ENCODE measurements around the gene MKRN2OS.
"Not testable (repeated sequence)": the region's sequence is repeated elsewhere in the genome, so short reads cannot be mapped to it uniquely, and the experiment has no call there.

Gene MKRN2OS

DNA sequence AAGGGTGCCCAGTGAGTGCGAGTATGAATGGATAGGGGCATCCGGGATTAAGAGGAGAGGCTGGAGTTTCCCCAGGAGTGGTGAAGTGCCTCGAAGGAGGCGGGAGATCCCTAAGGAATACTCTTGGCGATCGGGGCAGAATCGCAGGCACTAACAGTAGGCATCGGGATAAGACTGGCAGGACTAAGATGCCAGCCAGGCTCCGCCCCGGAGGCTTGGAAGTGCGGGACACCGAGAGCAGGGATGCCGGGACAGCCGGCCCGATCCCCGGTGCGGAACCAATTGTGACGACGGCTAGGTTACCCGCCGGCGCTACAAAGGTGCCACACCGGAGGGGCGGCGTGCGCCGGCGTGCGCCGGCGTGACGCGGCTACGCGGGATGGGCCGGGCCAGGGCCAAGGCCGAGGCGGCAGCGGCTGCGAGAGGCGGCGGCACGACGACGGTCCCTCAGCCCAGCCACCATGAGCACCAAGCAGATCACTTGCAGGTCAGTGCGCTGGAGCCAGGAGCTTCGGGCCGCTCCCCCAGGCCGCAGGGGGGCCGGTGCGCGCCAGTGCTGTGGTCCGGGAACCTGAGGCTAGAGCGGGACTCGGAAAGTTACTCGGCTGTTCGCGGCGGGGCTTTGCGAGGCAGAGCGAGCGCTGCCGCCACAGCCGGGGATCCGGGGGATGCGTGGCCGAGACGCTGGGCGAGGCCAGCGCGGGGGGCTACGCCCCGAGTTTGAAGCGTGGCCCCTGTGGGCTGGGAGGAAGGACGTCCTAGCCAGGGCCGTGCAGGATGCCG is 11.6 kb upstream of the MKRN2OS start, which contains the start of gene MKRN2:
TSS of gene MKRN2 (plus strand) at position 398 of the 783 bp plus-strand sequence. CDS start at position 462, 64 bp downstream.
- TF ChIP-seq POLR2A (IDR thresholded peaks at IDR 0.05; ENCODE audit: low read length) (peak; percentile 97), GATA1 (IDR thresholded peaks at IDR 0.05; ENCODE audit: low read depth, low read length) (no peak)
- DNase-seq, result peak; percentile 93 to 96

DNA sequence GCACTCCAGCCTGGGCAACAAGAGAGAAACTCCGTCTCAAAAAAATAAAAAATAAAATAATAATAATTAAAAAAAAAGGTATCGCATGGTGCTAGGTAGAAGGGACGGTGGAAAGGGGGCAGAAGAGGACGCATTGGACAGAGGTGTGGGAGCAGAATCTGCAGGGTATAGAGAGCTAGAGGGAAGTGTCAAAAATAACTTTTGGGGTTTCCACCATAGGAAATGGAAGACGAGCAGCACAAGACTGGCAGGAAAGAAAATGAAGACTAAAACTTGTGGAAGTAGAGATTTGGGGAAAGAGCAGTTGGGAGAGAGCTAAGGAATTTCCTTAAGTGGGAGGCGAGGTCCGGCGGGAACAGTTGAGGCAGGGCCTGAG is 11.0 kb upstream of the MKRN2OS start:
- TF ChIP-seq POLR2A (IDR thresholded peaks at IDR 0.05; ENCODE audit: low read length) (no peak), GATA1 (IDR thresholded peaks at IDR 0.05; ENCODE audit: low read depth, low read length) (no peak)
- no peak for DNase-seq

DNA sequence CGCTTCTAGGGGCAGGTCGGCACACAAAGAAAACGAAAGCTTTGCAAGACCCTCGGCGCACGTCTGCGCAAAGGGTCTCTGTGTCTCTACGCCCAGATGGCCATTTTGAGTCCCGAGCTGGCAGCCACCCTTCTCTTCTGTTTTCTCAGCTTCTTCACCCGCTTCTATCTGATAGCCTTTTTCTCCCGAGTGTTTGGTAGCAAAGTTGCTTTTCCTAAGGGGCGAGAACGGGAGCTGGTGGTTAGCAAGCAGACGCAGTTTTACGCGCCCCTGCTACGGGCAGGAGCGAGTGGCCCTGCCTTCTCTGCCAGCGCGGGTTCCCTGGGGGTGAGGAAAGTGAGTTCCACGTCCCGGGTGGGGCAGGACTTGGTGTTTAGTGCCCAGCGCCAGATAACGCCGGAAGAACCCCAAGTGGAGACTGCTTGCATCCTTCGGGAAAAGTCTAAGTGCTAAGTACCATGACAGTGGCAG is 8.7 kb upstream of the MKRN2OS start:
- peak; percentile 71 to 72 for DNase-seq
- no peak for TF ChIP-seq GATA1 (IDR thresholded peaks at IDR 0.05; ENCODE audit: low read depth, low read length)
- peak; percentile 65 for TF ChIP-seq POLR2A (IDR thresholded peaks at IDR 0.05; ENCODE audit: low read length)

DNA sequence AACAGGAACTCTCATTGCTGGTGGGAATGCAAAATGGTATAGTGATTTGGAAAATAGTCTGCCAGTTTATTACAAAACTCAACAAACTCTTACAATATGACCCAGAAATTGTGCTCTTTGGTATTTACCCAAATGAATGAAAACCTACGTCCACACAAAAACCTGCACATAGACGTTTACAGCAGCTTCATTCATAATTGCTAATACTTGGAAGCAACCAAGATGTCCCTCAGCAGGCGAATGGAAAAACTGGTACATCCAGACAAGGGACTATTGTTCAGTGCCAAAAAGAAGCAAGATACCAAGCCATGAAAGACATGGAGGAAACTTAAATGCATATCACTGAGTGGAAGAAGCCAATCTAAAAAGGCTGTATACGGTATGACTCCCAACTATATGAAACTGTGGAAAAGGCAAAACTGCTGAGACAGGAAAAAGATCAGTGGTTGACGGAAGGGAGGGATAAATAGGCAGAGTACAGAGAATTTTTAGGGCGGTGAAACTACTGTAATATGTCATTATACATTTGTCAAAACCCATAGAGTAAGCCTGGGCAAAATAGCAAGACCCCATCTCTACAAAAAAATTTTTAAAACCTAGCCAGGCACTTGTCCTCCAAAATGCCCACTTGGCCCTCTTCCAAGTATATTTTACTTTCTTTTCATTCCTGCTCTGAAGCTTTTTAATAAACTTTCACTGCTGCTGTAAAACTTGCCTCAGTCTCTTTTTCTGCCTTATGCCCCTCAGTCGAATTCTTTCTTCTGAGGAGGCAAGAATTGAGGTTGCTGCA is 4.9 kb upstream of the MKRN2OS start:
- no peak for TF ChIP-seq POLR2A (IDR thresholded peaks at IDR 0.05; ENCODE audit: low read length)
- no peak for TF ChIP-seq GATA1 (IDR thresholded peaks at IDR 0.05; ENCODE audit: low read depth, low read length)
- DNase-seq, result no peak

DNA sequence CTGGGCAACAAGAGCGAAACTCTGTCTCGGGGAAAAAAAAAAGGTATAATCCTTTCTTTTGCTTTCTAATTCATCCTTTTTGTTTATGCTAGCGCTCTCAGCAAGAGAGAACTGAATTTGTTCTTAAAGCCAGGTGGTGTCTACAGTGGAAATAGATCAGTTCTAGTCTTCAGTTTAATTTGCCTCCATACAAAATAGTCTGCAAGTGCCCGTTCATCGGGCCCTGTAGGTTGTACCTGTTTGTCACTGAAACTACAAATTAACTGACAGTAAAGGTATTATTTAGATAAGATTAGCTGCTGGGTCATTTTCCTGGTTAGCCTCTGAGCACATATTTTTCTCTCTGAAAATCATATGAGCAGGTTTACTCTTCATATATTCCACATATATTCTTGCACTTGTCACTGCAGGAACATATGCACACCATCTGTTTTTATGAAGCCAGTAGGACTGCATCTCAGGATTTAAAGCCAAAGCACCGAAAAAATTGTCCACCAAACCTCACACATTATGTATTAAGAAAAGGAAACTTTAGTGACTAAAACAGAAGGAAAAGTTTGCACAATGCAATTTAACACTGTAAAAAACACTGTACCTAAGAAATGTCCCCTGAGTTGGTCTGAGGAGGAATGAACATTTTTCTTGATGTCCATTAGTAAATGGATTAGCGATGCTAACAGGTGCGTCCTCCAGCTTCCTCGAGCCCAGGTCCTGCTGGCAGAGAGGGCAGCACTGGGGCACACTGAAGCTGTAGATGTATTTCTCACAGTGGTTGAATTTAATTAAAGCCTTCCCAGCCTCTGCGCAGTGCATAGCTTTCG is 437 bp downstream of the MKRN2OS start:
- DNase-seq, result no peak
- no peak for TF ChIP-seq GATA1 (IDR thresholded peaks at IDR 0.05; ENCODE audit: low read depth, low read length)
- no peak for TF ChIP-seq POLR2A (IDR thresholded peaks at IDR 0.05; ENCODE audit: low read length)

DNA sequence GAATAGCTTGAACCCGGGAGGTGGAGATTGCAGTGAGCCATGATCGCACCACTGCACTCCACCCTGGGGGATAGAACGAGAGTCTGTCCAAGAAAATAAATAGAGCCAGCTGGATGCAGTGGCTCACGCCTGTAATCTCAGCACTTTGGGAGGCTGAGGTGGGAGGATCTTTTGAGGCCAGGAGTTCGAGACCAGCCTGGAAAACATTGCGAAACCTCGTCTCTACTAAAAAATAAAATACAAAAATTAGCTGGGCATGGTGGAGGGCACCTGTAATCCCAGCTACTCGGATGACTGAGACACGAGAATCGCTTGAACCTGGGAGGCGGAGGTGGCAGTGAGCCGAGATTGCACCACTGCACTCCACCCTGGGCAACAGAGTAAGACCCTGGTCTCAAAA is 1.8 kb downstream of the MKRN2OS start:
- not testable (repeated sequence) for DNase-seq

DNA sequence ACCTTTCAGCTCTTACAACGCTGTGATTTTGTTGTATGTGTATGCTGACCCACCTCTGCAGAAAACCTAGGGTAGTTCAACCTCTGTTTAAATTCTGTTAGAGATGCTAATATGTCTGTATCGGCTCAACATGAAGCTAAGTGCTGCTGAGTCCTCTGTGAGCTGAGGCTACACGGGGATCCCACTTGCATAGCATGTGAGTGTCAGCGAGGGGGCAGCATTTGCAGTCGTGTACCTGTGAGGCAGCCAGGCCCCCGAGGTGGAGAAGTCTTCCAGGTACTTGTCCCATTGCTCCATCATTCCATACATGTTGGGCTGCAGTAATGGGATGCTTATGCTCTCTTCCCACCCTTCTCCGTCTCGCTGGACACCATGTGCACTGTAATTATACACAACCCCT is 3.7 kb downstream of the MKRN2OS start:
- DNase-seq, result peak in 1 of 2 experiments; percentile 22
- TF ChIP-seq POLR2A (IDR thresholded peaks at IDR 0.05; ENCODE audit: low read length), result no peak
- no peak for TF ChIP-seq GATA1 (IDR thresholded peaks at IDR 0.05; ENCODE audit: low read depth, low read length)

DNA sequence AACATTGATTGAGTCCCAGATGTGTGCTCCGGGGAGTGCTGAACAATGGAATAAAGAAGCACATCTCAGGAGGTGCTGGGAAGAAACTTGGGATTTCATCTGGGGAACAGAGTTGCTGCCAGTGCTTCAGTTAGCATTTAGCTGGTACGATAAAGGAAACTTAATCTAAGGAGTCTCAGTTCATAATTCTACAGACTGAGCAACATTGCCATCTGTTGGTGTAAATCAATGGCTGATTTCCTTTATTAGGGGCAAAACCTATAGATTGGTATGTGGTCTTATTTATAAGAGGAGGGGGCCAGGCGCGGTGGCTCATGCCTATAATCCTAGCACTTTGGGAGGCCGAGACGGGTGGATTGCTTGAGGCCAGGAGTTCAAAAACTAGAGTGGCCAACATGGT is 8.9 kb downstream of the MKRN2OS start:
- no peak for TF ChIP-seq GATA1 (IDR thresholded peaks at IDR 0.05; ENCODE audit: low read depth, low read length)
- no peak for TF ChIP-seq POLR2A (IDR thresholded peaks at IDR 0.05; ENCODE audit: low read length)
- DNase-seq, result no peak

DNA sequence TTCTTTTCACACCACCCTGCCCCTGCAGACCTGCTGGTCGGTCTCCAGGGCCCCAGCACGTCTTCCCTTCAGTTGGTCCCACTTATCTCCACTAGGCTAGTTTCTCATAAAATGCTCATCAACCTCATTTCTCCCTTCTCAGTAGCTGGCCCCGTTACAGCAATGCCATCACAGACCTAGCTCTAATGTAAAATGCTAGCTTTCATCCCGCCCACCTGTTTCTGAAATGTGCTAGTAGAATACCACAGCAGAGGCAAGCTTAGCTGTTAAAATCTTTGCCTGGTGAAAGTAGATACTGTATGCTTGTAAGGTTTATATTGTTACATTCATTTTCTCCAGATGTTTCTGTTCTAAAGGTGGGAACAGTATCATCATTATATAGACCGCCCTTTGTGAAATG is 13.1 kb downstream of the MKRN2OS start:
- TF ChIP-seq POLR2A (IDR thresholded peaks at IDR 0.05; ENCODE audit: low read length) (no peak), GATA1 (IDR thresholded peaks at IDR 0.05; ENCODE audit: low read depth, low read length) (no peak)
- DNase-seq, result no peak

DNA sequence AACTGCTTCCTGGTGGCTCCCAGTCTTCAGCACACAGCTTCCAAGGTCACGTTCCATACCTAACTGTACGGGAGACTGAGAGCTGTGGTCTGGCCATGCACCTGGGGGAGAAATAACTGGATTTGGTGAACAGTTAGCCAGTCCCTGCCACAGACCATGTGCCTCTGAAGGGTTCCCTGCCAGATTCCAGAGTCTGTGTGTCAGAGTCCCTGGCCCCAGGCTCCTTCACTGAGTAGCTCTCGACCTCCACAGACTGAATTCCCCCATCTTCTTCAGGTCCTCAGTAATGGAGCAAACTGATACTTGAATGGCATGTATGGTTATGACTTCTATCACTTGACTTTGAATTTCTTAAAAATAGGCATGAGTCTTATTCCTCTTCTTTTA is 17.5 kb downstream of the MKRN2OS start:
- TF ChIP-seq POLR2A (IDR thresholded peaks at IDR 0.05; ENCODE audit: low read length) (no peak), GATA1 (IDR thresholded peaks at IDR 0.05; ENCODE audit: low read depth, low read length) (no peak)
- DNase-seq, result no peak

DNA sequence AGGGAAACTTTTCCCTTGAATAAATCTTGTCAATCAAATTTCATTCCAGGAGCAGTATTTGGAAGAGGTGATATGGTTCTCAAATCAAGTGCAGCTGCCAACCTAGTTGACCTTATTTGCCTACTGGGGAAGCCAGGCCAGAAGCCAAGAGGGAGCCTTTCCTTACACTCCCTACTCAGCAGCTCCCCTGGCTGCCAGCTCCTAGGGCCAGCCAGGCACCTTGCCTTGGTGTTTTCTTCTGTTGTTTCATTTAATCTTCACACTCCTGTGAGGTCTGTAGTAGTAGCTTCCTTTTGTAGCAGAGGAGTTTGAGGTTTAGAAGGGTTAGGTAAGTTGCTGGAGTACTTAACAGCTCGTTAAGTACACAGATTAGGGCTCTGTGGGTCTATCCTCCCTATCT is 22.6 kb downstream of the MKRN2OS start:
- no peak for DNase-seq
- TF ChIP-seq GATA1 (IDR thresholded peaks at IDR 0.05; ENCODE audit: low read depth, low read length) (no peak), POLR2A (IDR thresholded peaks at IDR 0.05; ENCODE audit: low read length) (no peak)

DNA sequence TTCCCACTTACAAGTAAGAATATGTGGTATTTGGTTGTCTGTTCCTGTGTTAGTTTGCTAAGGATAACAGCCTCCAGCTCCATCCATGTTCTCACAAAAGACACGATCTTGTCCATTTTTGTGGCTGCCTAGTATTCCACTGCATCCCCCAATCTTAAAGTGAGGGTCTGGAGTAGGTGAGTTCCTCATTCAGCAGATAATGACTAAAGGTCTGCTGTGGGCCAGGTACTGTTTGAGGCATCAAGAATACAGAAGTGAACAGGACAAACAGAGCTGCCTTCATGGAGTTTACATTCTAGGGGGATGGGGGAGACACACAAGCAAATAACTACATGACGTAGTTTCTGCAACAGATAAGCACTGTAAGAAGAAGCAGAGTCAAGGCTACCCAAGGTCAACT is 24.3 kb downstream of the MKRN2OS start:
- DNase-seq, result no peak
- TF ChIP-seq GATA1 (IDR thresholded peaks at IDR 0.05; ENCODE audit: low read depth, low read length) (no peak), POLR2A (IDR thresholded peaks at IDR 0.05; ENCODE audit: low read length) (no peak)

DNA sequence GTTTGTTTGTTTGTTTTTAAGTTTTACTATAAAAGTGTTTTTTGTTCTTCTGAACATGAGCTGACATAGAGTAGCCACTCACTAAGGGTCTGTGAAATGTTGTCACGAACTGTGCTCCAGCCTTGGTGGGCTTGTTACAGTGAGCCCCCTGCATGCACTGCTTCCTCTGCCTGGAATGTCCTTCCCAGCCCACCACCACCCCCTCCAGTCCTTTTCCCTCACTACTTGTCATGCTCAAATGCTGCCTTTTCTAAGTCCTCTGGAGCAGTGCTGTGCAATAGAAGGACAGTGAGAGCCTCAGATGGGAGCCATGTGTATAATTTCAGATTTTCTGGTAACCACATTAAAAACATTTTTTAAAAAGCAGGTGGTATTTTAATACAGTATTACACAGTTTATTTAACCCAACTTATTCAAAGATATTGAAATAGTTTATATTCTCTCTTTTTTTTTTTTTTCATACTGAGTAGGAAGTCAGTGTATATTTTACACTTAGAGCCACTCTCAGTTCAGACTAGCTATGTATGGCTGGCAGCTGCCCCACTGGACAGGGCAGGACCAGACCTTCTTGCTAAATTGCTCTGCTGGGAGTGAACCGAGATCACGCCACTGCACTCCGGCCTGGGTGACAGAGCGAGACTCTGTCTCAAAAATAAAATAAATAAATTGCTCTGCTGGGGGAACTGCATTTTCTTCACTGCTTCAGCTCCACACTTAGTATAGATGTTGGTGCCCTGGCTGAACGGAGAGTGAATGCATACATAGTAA is 26.9 kb downstream of the MKRN2OS start:
- DNase-seq, result no peak
- TF ChIP-seq GATA1 (IDR thresholded peaks at IDR 0.05; ENCODE audit: low read depth, low read length), result no peak
- TF ChIP-seq POLR2A (IDR thresholded peaks at IDR 0.05; ENCODE audit: low read length), result no peak
